ENCODE measurements around the gene TRIP12. TPM values are rescaled to one million over a fixed set of nuclear protein-coding genes. Genes with fewer than 3 reads are reported as not detected.

The TRIP12 gene
- total and polyA plus RNA-seq, 2 of the 13 experiments (the other 11 are each of a cell fraction or from before 2014, with no cell fraction given), result 72.1 to 153 TPM

GRCh38 chr2:229714736-229715541, 206.9 kb downstream of the TRIP12 start (continued):
- TF ChIP-seq ATF5 (CRISPR knock-in tag; IDR thresholded peaks at IDR 0.05; ENCODE audit: low read depth) (no peak), FOSL1 (CRISPR knock-in tag; IDR thresholded peaks at IDR 0.05; ENCODE audit: borderline replicate concordance) (no peak), MBNL3 (CRISPR knock-in tag; conservative IDR thresholded peaks at IDR 0.05) (no peak), IKZF5 (CRISPR knock-in tag; IDR thresholded peaks at IDR 0.05) (peak; percentile 61; the same call in 1 of the 2 replicates), ZFP41 (CRISPR knock-in tag; IDR thresholded peaks at IDR 0.05; ENCODE audit: borderline replicate concordance) (peak; percentile 74; the same call in 1 of the 2 replicates), ZNF883 (CRISPR knock-in tag; IDR thresholded peaks at IDR 0.05; ENCODE audit: not compliant biosample characterization) (no peak), HIC2 (CRISPR knock-in tag; IDR thresholded peaks at IDR 0.05; ENCODE audit: low read depth) (0 out of 2 replicates have a peak, but pooled peaks have one; percentile 34), TAF1 (CRISPR knock-in tag; IDR thresholded peaks at IDR 0.05) (peak; percentile 25; the same call in 1 of the 2 replicates), ZNF747 (CRISPR knock-in tag; IDR thresholded peaks at IDR 0.05; ENCODE audit: borderline replicate concordance) (no peak), TEAD3 (CRISPR knock-in tag; optimal IDR thresholded peaks at IDR 0.05; ENCODE audit: borderline replicate concordance) (peak; percentile 19), ATAD3A (CRISPR knock-in tag; IDR thresholded peaks at IDR 0.05) (no peak), NR2F2 (IDR thresholded peaks at IDR 0.05; ENCODE audit: borderline replicate concordance, low read depth) (no peak), SNAI1 (CRISPR knock-in tag; IDR thresholded peaks at IDR 0.05; ENCODE audit: borderline replicate concordance) (no peak), ZNF253 (CRISPR knock-in tag; IDR thresholded peaks at IDR 0.05; ENCODE audit: borderline replicate concordance) (no peak), WIZ (CRISPR knock-in tag; IDR thresholded peaks at IDR 0.05) (peak; percentile 92; the same call in 1 of the 2 replicates), KDM1A (CRISPR knock-in tag; IDR thresholded peaks at IDR 0.05) (no peak), CBX2 (IDR thresholded peaks at IDR 0.05; ENCODE audit: low read depth, low read length) (no peak), CBX2 (CRISPR knock-in tag; IDR thresholded peaks at IDR 0.05; ENCODE audit: low read depth) (no peak), BATF2 (CRISPR knock-in tag; IDR thresholded peaks at IDR 0.05) (peak; percentile 65; the same call in 1 of the 2 replicates), ZNF335 (CRISPR knock-in tag; IDR thresholded peaks at IDR 0.05) (no peak), MIXL1 (CRISPR knock-in tag; IDR thresholded peaks at IDR 0.05) (no peak), ZMAT3 (CRISPR knock-in tag; conservative IDR thresholded peaks at IDR 0.05) (0 out of 2 replicates have a peak, but pooled peaks have one; percentile 64), RELA (CRISPR knock-in tag; IDR thresholded peaks at IDR 0.05) (no peak), ZBTB34 (CRISPR knock-in tag; IDR thresholded peaks at IDR 0.05) (no peak), ZNF33A (CRISPR knock-in tag; IDR thresholded peaks at IDR 0.05; ENCODE audit: borderline replicate concordance) (no peak), ZSCAN22 (CRISPR knock-in tag; IDR thresholded peaks at IDR 0.05) (no peak)
